ENCODE results near the gene RAB1B. TPM values are rescaled to one million over a fixed set of nuclear protein-coding genes. Genes with fewer than 3 reads are reported as not detected.

RAB1B gene
- total and polyA plus RNA-seq, 10 of the 15 experiments (the other 5 are each of a cell fraction or from before 2014, with no cell fraction given): 10.4 to 193 (median 96.9) TPM

DNA sequence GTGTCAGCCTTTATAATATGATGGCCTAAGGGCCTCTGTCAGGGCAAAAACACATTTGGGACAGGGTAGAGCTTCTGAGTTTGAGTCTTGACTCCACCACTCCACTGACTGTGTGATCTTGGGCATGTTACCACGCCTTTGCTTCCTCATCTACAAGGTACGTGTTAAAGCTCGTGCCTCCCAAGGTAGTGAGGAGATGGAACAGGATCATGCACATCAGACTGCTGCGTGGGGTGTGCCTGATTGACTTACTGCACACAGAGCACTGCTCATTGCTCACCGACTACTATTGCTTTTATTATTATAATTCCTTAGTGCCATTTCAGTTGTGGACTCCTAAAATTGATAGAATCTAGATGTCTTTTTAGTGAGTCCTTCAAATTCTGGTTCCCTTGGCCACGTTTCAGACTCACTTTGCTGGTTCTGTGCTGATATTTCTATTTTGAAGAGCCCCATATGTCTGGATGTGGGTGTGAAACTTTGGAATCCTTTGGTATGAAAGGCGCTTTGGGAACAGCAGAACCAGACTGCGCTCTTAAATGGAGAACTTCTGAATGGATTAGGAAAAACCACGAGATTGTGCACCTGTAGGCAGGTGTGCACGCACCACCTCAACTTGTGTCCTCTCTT is 44.1 kb upstream of the RAB1B start:
- in situ Hi-C loops (cut with MboI): no loop called here
- H3K4me2 ChIP-seq (ENCODE audit: control insufficient read depth, insufficient read depth): no peak overlapping the region
- POLR2A ChIA-PET: interaction anchor here (0.7 to 2.4 kb wide), 5 partner anchors 39 to 149 kb away, joined by 3 to 12 read pairs (median 4); partner anchors contain the start of gene RAB1B
- no peaks in the 10 kb centered on the region for H3K9me3 ChIP-seq (replicated peaks; ENCODE audit: control insufficient read depth, insufficient read depth, low read length)
- no peaks in the 10 kb centered on the region for H4K20me1 ChIP-seq (ENCODE audit: control insufficient read depth, insufficient read depth)
- no peak overlapping the region for H3K27ac ChIP-seq (ENCODE audit: control insufficient read depth, insufficient read depth)
- no peaks in the 10 kb centered on the region for H3K79me2 ChIP-seq (ENCODE audit: control insufficient read depth, insufficient read depth, low read length)
- H2AFZ ChIP-seq (ENCODE audit: control insufficient read depth, low read depth, low read length): no peak overlapping the region
- RAD21 ChIA-PET (ENCODE audit: unreplicated experiment): interaction anchor here (0.7 kb wide), 2 partner anchors 63 to 127 kb away, joined by 3 to 6 read pairs; no protein-coding TSS in a partner anchor
- no peak overlapping the region for H3K4me3 ChIP-seq
- ATAC-seq (no peak), FAIRE-seq (no peak), DNase-seq (ENCODE audit: low read depth, low spot score) (no peak)
- no peak overlapping the region for H3K9ac ChIP-seq (ENCODE audit: control insufficient read depth, insufficient read depth, low read length)
- intact Hi-C loops (cut with micrococcal nuclease; ENCODE audit: unreplicated experiment): loop anchor here (5.0 kb wide), 1 partner anchor 152 kb away; the partner anchor contains the start of gene PACS1
- BruUV-seq (replicated peaks): no TSS peak
- H3K36me3 ChIP-seq (ENCODE audit: control insufficient read depth in 2 of 2, insufficient read depth in 2 of 2, low read length in 1 of 2): peaks cover 9 to 45% of the 10 kb centered on the region in 2 experiments
- H3K27me3 ChIP-seq (replicated peaks in 1 of 2; ENCODE audit: control insufficient read depth in 2 of 2, insufficient read depth in 2 of 2, low read length in 1 of 2): no peaks in the 10 kb centered on the region
- SMC1A ChIA-PET (ENCODE audit: uncharacterized antibody, unreplicated experiment): interaction anchor here (0.7 to 1.4 kb wide), 2 partner anchors 35 to 58 kb away, joined by 3 read pairs; no protein-coding TSS in a partner anchor
- TF ChIP-seq SP1 (IDR thresholded peaks at IDR 0.05; ENCODE audit: low read depth, low read length) (no peak), POLR2AphosphoS2 (IDR thresholded peaks at IDR 0.05; ENCODE audit: low read depth, low read length) (no peak), CHD1 (IDR thresholded peaks at IDR 0.05; ENCODE audit: low read depth, low read length) (no peak), RBBP5 (conservative IDR thresholded peaks at IDR 0.05) (no peak), JUNB (IDR thresholded peaks at IDR 0.05) (no peak), CBX3 (IDR thresholded peaks at IDR 0.05; ENCODE audit: borderline replicate concordance, low read depth) (no peak)
- TF ChIP-seq, protein P1, sequence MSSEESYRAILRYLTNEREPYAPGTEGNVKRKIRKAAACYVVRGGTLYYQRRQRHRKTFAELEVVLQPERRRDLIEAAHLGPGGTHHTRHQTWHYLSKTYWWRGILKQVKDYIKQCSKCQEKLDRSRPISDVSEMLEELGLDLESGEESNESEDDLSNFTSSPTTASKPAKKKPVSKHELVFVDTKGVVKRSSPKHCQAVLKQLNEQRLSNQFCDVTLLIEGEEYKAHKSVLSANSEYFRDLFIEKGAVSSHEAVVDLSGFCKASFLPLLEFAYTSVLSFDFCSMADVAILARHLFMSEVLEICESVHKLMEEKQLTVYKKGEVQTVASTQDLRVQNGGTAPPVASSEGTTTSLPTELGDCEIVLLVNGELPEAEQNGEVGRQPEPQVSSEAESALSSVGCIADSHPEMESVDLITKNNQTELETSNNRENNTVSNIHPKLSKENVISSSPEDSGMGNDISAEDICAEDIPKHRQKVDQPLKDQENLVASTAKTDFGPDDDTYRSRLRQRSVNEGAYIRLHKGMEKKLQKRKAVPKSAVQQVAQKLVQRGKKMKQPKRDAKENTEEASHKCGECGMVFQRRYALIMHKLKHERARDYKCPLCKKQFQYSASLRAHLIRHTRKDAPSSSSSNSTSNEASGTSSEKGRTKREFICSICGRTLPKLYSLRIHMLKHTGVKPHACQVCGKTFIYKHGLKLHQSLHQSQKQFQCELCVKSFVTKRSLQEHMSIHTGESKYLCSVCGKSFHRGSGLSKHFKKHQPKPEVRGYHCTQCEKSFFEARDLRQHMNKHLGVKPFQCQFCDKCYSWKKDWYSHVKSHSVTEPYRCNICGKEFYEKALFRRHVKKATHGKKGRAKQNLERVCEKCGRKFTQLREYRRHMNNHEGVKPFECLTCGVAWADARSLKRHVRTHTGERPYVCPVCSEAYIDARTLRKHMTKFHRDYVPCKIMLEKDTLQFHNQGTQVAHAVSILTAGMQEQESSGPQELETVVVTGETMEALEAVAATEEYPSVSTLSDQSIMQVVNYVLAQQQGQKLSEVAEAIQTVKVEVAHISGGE (CRISPR knock-in tag; IDR thresholded peaks at IDR 0.05): no peak
- TF ChIP-seq, protein P2, sequence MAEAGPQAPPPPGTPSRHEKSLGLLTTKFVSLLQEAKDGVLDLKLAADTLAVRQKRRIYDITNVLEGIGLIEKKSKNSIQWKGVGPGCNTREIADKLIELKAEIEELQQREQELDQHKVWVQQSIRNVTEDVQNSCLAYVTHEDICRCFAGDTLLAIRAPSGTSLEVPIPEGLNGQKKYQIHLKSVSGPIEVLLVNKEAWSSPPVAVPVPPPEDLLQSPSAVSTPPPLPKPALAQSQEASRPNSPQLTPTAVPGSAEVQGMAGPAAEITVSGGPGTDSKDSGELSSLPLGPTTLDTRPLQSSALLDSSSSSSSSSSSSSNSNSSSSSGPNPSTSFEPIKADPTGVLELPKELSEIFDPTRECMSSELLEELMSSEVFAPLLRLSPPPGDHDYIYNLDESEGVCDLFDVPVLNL (IDR thresholded peaks at IDR 0.05; ENCODE audit: low read depth, low read length): no peak
- 93% methylated on average over 10 of the region's 10 CpGs for WGBS (ENCODE audit: insufficient coverage, insufficient replicate concordance, low lambda C conversion rate, missing lambda C conversion rate)
- CTCF ChIA-PET: interaction anchor here (0.5 to 3.9 kb wide), 6 partner anchors 34 to 330 kb away, joined by 3 to 29 read pairs (median 5); partner anchors contain the start of gene YIF1A
- peaks cover 17% of the 10 kb centered on the region for H3K4me1 ChIP-seq (ENCODE audit: control insufficient read depth, insufficient read depth, low read length)
